Measurements from ENCODE around the gene RPRD1A. TPM values are rescaled to one million over a fixed set of nuclear protein-coding genes. Genes with fewer than 3 reads are reported as not detected.

Gene RPRD1A
- total RNA-seq, 4 donors from 2014 or later, result 43.9 to 76.3 (median 62.3) TPM

- TF ChIP-seq CTCF (IDR thresholded peaks at IDR 0.05; ENCODE audit: low read depth), result no peak
Observed at GRCh38 chr18:35962320-35962719, 105.0 kb downstream of the RPRD1A start.

- no peak for TF ChIP-seq CTCF (IDR thresholded peaks at IDR 0.05; ENCODE audit: low read depth)
Observed at GRCh38 chr18:35956226-35956625, 111.1 kb downstream of the RPRD1A start.

DNA sequence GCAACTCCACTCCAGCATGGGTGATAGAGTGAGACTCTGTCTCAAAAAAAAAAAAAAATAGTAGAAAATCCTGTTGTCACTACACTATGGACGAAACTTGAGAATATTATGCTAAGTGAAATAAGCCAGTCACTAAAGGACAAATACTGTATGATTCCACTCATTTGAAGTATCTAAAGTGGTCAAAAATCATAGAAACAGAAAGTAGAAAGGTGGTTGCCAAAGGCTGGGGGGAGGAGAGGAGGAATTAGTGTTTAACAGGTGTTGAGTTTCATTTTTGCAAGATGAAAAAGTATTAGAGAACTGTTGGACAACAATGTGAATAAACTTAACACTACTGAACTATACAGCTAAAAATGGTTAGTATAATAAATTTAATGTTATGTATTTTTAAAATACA lies 113.7 kb downstream of the RPRD1A start:
- TF ChIP-seq CTCF (IDR thresholded peaks at IDR 0.05; ENCODE audit: low read depth), result no peak

DNA sequence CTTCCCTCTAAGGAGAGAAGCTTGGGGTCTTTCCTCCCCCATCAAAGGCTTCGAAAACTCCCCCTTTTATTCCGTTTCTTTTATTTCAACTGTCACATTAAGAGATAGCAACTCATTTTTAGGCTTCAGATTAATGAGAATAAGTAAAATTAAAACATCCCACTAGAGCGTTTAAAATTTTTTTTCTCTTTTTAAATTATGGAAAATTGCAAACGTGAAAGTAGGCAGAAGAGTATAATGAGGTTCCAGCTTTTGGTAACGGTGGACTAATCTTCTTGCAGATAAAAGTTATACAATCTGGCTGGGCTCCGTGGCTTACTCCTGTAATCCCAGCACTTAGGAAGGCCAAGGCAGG lies 116.8 kb downstream of the RPRD1A start:
- TF ChIP-seq CTCF (IDR thresholded peaks at IDR 0.05; ENCODE audit: low read depth), result no peak

DNA sequence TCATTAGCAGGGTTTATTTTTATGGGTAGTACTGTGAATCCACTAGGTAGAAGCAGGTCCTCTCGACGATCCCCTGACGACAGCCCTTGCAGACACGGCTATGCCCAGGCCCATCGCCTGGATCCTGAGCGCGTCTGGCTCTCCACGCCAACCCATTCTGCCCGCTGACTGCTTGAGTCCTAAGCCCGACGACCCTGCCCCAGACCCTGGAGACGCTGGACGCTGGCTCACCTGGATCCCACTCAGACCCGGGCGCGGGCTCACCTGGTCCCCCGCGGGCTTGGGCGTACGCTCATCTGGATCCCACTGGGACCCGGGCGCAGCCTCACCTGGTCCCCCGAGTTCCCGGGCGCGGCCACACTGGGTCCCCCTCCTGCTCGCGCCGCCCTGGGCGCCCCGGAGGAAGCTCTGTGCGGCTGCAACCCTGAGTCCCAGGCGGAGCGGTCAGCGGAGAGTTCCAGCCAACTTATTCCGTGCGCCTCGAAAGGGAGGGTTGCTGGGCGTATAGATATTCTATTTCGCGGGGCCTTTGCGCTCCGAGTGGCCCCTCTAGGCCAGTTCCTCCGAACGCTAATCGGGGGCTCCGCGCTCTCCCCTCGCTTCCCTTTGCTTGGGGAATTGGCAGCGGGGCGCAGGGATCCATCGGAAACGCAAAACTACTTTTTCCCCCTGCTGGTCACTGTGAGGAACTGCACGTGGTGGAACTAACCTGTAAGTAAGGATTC lies 117.3 kb downstream of the RPRD1A start:
- no peak for TF ChIP-seq CTCF (IDR thresholded peaks at IDR 0.05; ENCODE audit: low read depth)

- no peak for TF ChIP-seq CTCF (IDR thresholded peaks at IDR 0.05; ENCODE audit: low read depth)
Observed at GRCh38 chr18:35949090-35949489, 118.3 kb downstream of the RPRD1A start.

- no peak for TF ChIP-seq CTCF (IDR thresholded peaks at IDR 0.05; ENCODE audit: low read depth)
Observed at GRCh38 chr18:35948080-35948479, 119.3 kb downstream of the RPRD1A start.

All from subcutaneous adipose tissue (tissue), 4 donors.